HepG2 (cell line): ENCODE results near the gene SAE1. TPM values are rescaled to one million over a fixed set of nuclear protein-coding genes. Genes with fewer than 3 reads are reported as not detected.

Experiments
- DBP ChIP-seq: sonication (generic); formaldehyde crosslinking; IDR thresholded peaks from 2 replicates; pipeline ENCODE4 v1.4.0; 2020; ENCODE audit warnings: missing genetic modification reagents; ENCODE audit errors: not compliant biosample characterization
- HMGXB4 ChIP-seq, 2 experiments: sonication (generic) in 1 of 2; formaldehyde crosslinking in 1 of 2; IDR thresholded peaks; 2 replicates each; pipeline versions ENCODE4 v1.4.0 to v1.6.1; 2018 to 2020; ENCODE audit warnings: missing genetic modification reagents in 2 of 2, borderline replicate concordance in 1 of 2, low read depth in 1 of 2, mild to moderate bottlenecking in 1 of 2, missing biosample characterization in 1 of 2
- KLF16 ChIP-seq, 2 experiments: sonication (generic) in 1 of 2; formaldehyde crosslinking in 1 of 2; IDR thresholded peaks; 2 replicates each; pipeline versions ENCODE4 v1.6.1 to v1.8.0; 2016 to 2023; ENCODE audit warnings: missing genetic modification reagents in 2 of 2, missing compliant biosample characterization in 1 of 2
- REL ChIP-seq: sonication (generic); formaldehyde crosslinking; conservative IDR thresholded peaks from 2 replicates; pipeline ENCODE4 v1.8.0; 2022; ENCODE audit warnings: mild to moderate bottlenecking, missing genetic modification reagents, moderate library complexity
- SAFB2 ChIP-seq: sonication (generic); formaldehyde crosslinking; IDR thresholded peaks from 2 replicates; pipeline ENCODE4 v1.5.1; 2020; ENCODE audit warnings: missing genetic modification reagents, low read depth, mild to moderate bottlenecking, borderline replicate concordance
- SNAPC4 ChIP-seq: sonication (generic); formaldehyde crosslinking; IDR thresholded peaks from 2 replicates; pipeline ENCODE4 v1.4.0; 2020; ENCODE audit warnings: mild to moderate bottlenecking, missing genetic modification reagents
- ZBED4 ChIP-seq: sonication (generic); formaldehyde crosslinking; IDR thresholded peaks from 2 replicates; pipeline ENCODE4 v1.4.0; 2020; ENCODE audit warnings: missing genetic modification reagents, borderline replicate concordance
- ZNF124 ChIP-seq: sonication (generic); formaldehyde crosslinking; IDR thresholded peaks from 2 replicates; pipeline ENCODE4 v1.4.0; 2020; ENCODE audit warnings: missing genetic modification reagents
- ZNF510 ChIP-seq: sonication (generic); formaldehyde crosslinking; IDR thresholded peaks from 2 replicates; pipeline ENCODE4 v1.4.0; 2020; ENCODE audit warnings: low read depth, mild to moderate bottlenecking, missing genetic modification reagents
- ZNF550 ChIP-seq: sonication (generic); formaldehyde crosslinking; IDR thresholded peaks from 2 replicates; pipeline ENCODE4 v1.4.0; 2020; ENCODE audit warnings: mild to moderate bottlenecking, missing genetic modification reagents, borderline replicate concordance
- ZNF580 ChIP-seq: IDR thresholded peaks from 2 replicates; pipeline ENCODE4 v1.6.1; 2016; ENCODE audit warnings: low read depth, borderline replicate concordance
- ZNF597 ChIP-seq: sonication (generic); formaldehyde crosslinking; IDR thresholded peaks from 2 replicates; pipeline ENCODE4 v1.5.0; 2020; ENCODE audit warnings: missing genetic modification reagents
- polyA plus RNA-seq, 8 experiments: library from polyadenylated mRNA; depleted of rRNA in 3 of 8; stranded (reverse) in 7 of 8; unstranded in 1 of 8; fragments of >200 nt; fragmentation: Illumina TruSeq in 4 of 8; extraction: Trizol in 4 of 8; gene quantifications; 2 replicates each; pipeline versions ENCODE4 v1.2.1 to v1.2.3, GENCODE V29; 2011 to 2016; ENCODE audit warnings: low read depth in 4 of 8, missing spikeins in 1 of 8, mixed read lengths in 1 of 8; ENCODE audit not compliant: insufficient read depth in 1 of 8
- total RNA-seq, 5 experiments: library from RNA; depleted of rRNA; stranded (reverse); fragments of >200 nt; fragmentation: Illumina TruSeq; extraction: Trizol; gene quantifications; 2 replicates each; pipeline ENCODE4 v1.2.3, GENCODE V29; 2016; ENCODE audit warnings: low read depth in 1 of 5

Gene SAE1
- total and polyA plus RNA-seq, 2 of the 13 experiments (the other 11 are each of a cell fraction or from before 2014, with no cell fraction given): 87.6 to 197 TPM

- TF ChIP-seq ZNF580 (peak; percentile 69; the same call in 1 of the 2 replicates), ZNF510 (CRISPR knock-in tag) (no peak), ZNF597 (CRISPR knock-in tag) (no peak), HMGXB4 (CRISPR knock-in tag; IDR thresholded peaks at IDR 0.05; ENCODE audit: borderline replicate concordance in 1 of 2, low read depth in 1 of 2) (peak in 1 of 2 experiments; percentile 26; a peak in 1 of 4 replicates), ZNF550 (CRISPR knock-in tag) (no peak), SAFB2 (CRISPR knock-in tag) (no peak), REL (CRISPR knock-in tag) (no peak), ZBED4 (CRISPR knock-in tag) (no peak), KLF16 (CRISPR knock-in tag; IDR thresholded peaks at IDR 0.05) (peak in 1 of 2 experiments; percentile 57; a peak in 1 of 4 replicates), SNAPC4 (CRISPR knock-in tag) (no peak), DBP (CRISPR knock-in tag) (no peak), ZNF124 (0 out of 2 replicates have a peak, but pooled peaks have one; percentile 52)
Measured at GRCh38 chr19:47190167-47190727, 59.6 kb downstream of the SAE1 start (continued).
